Activated naive CD8-positive, alpha-beta T cell treated with anti-CD3 and anti-CD28 coated beads, Interleukin-2, amount 10 ng/mL, durations not matched to agents 7 days and 5 days (primary cell): ENCODE data around the gene USHBP1. TPM values are rescaled to one million over a fixed set of nuclear protein-coding genes. Genes with fewer than 3 reads are reported as not detected.

Experiments used
- ATAC-seq: fragments of 150-1000 bp; cut with Tn5 transposase; one replicate; pipeline ENCODE4 v1.10.0; 2021; ENCODE audit warnings: low read depth, moderate library complexity
- POLR2A ChIA-PET: fragments of 350-600 bp; sonication (Branson Sonifier 250); formaldehyde crosslinking; loops from one replicate; lab custom pipeline; 2021; ENCODE audit warnings: antibody characterized with exemption; lab: Charles Lee
- DNase-seq: peaks from one replicate; pipeline ENCODE4 v3.0.0; 2021
- H3K27ac Mint-ChIP-seq: one replicate; pipeline ENCODE4 v1.8.0; 2022; ENCODE audit warnings: mild to moderate bottlenecking, mixed read lengths
- H3K27me3 Mint-ChIP-seq: one replicate; pipeline ENCODE4 v1.8.0; 2022; ENCODE audit warnings: mild to moderate bottlenecking, moderate library complexity, mixed read lengths
- H3K36me3 Mint-ChIP-seq: one replicate; pipeline ENCODE4 v1.8.0; 2021; ENCODE audit warnings: mild to moderate bottlenecking, mixed read lengths
- H3K4me1 Mint-ChIP-seq: one replicate; pipeline ENCODE4 v1.8.0; 2021; ENCODE audit warnings: mixed read lengths
- H3K4me3 Mint-ChIP-seq: one replicate; pipeline ENCODE4 v1.8.0; 2022; ENCODE audit warnings: mild to moderate bottlenecking, moderate library complexity, mixed read lengths
- H3K9me3 Mint-ChIP-seq: one replicate; pipeline ENCODE4 v1.8.0; 2021; ENCODE audit warnings: mixed read lengths
- total RNA-seq, 2 experiments: library from RNA; stranded (reverse); gene quantifications; one replicate each; pipeline ENCODE4 v1.2.3, GENCODE V29; 2021

The USHBP1 gene
- total RNA-seq, 2 experiments from 2014 or later, result not detected

GRCh38 chr19:17205237-17206140, 59.1 kb downstream of the USHBP1 start:
- Mint-ChIP-seq H3K9me3 (no peaks in the 10 kb centered on the region), H3K27ac (no peak overlapping the region), H3K27me3 (no peaks in the 10 kb centered on the region), H3K36me3 (peaks cover 48% of the 10 kb centered on the region), H3K4me1 (peaks cover 7% of the 10 kb centered on the region), H3K4me3 (no peak overlapping the region)
- ATAC-seq (peak; percentile 69), DNase-seq (peak; percentile 52)
- POLR2A ChIA-PET, result interaction anchor here (1.0 to 3.4 kb wide), 2 partner anchors 10 to 76 kb away, joined by 3 to 15 read pairs; partner anchors contain the start of gene USE1

- Mint-ChIP-seq H3K27ac (no peak overlapping the region), H3K27me3 (no peaks in the 10 kb centered on the region), H3K36me3 (peaks cover 53% of the 10 kb centered on the region), H3K4me1 (no peaks in the 10 kb centered on the region), H3K4me3 (no peak overlapping the region), H3K9me3 (no peaks in the 10 kb centered on the region)
- POLR2A ChIA-PET, result interaction anchor here (0.7 kb wide), 1 partner anchor 32 kb away, joined by 3 read pairs; no protein-coding TSS in a partner anchor
- no peak for ATAC-seq
- no peak for DNase-seq
Observed at GRCh38 chr19:17202713-17203112, 61.8 kb downstream of the USHBP1 start.

GRCh38 chr19:17202249-17202648, 62.3 kb downstream of the USHBP1 start:
- Mint-ChIP-seq H3K9me3 (no peaks in the 10 kb centered on the region), H3K4me1 (peaks cover under 1% of the 10 kb centered on the region), H3K4me3 (no peak overlapping the region), H3K36me3 (peaks cover 56% of the 10 kb centered on the region), H3K27ac (no peak overlapping the region), H3K27me3 (no peaks in the 10 kb centered on the region)
- no peak for DNase-seq
- POLR2A ChIA-PET, result no interaction called here
- ATAC-seq, result no peak

GRCh38 chr19:17200408-17201079, 64.0 kb downstream of the USHBP1 start:
- ATAC-seq (no peak), DNase-seq (no peak)
- H3K36me3 Mint-ChIP-seq, result peaks cover 63% of the 10 kb centered on the region
- H3K27ac Mint-ChIP-seq, result no peak overlapping the region
- H3K4me1 Mint-ChIP-seq, result peaks cover 6% of the 10 kb centered on the region
- no peaks in the 10 kb centered on the region for H3K9me3 Mint-ChIP-seq
- POLR2A ChIA-PET, result interaction anchor here (1.1 kb wide), 1 partner anchor 11 kb away, joined by 3 read pairs; no protein-coding TSS in a partner anchor
- H3K4me3 Mint-ChIP-seq, result no peak overlapping the region
- H3K27me3 Mint-ChIP-seq, result no peaks in the 10 kb centered on the region

Other genes with a start within 250 kb of the USHBP1 start
- under 1 TPM; 0.42 to 0.68 TPM for gene CPAMD8, start 237.9 kb downstream of the USHBP1 start, total RNA-seq
- 10 to 100 TPM; 50.7 to 51.7 TPM for gene HAUS8, start 189.3 kb downstream of the USHBP1 start, total RNA-seq
- 100 to 1,000 TPM; 275 to 285 TPM for gene MYO9B, start 189.0 kb downstream of the USHBP1 start, total RNA-seq
- 10 to 100 TPM; 30.1 to 31.8 TPM for gene USE1, start 49.4 kb downstream of the USHBP1 start, total RNA-seq
- gene OCEL1, start 38.5 kb downstream of the USHBP1 start, total RNA-seq, result 10 to 100 TPM; 31.8 to 39.0 TPM
- 1 to 10 TPM; 2.3 to 3.0 TPM for gene NR2F6, start 18.8 kb downstream of the USHBP1 start, total RNA-seq
- 100 to 1,000 TPM; 104 to 112 TPM for gene BABAM1, start 2.7 kb upstream of the USHBP1 start, total RNA-seq
- gene ANKLE1, start 17.2 kb upstream of the USHBP1 start, total RNA-seq, result 1 to 10 TPM; 5.7 to 5.8 TPM
- gene ABHD8, start 38.7 kb upstream of the USHBP1 start, total RNA-seq, result 10 to 100 TPM; 12.4 to 12.9 TPM
- 10 to 100 TPM; 88.0 to 92.8 TPM for gene MRPL34, start 41.1 kb upstream of the USHBP1 start, total RNA-seq
- gene DDA1, start 44.8 kb upstream of the USHBP1 start, total RNA-seq, result 10 to 100 TPM; 44.1 to 46.7 TPM
- 10 to 100 TPM; 19.5 to 23.1 TPM for gene ANO8, start 70.1 kb upstream of the USHBP1 start, total RNA-seq
- gene GTPBP3, start 72.8 kb upstream of the USHBP1 start, total RNA-seq, result 10 to 100 TPM; 41.8 to 46.7 TPM
- under 1 TPM in 1 of 2 experiments, not detected in 1; 0.68 TPM for gene PLVAP, start 112.6 kb upstream of the USHBP1 start, total RNA-seq
- gene CCDC194, start 129.5 kb upstream of the USHBP1 start, total RNA-seq, result 1 to 10 TPM; 4.7 to 5.4 TPM
- gene BST2, start 140.9 kb upstream of the USHBP1 start, total RNA-seq, result 100 to 1,000 TPM; 197 to 201 TPM
- 10 to 100 TPM; 34.1 to 40.3 TPM for gene MVB12A, start 155.3 kb upstream of the USHBP1 start, total RNA-seq
- gene TMEM221, start 183.9 kb upstream of the USHBP1 start, total RNA-seq, result not detected
- gene NXNL1, start 196.2 kb upstream of the USHBP1 start, total RNA-seq, result not detected
- 1 to 10 TPM; 8.4 to 9.8 TPM for gene SLC27A1, start 205.8 kb upstream of the USHBP1 start, total RNA-seq
- 10 to 100 TPM; 85.4 to 90.3 TPM for gene PGLS, start 246.9 kb upstream of the USHBP1 start, total RNA-seq